Nephron progenitor cell (in vitro differentiated cells): ENCODE results near the gene COX4I2.
"Not testable (repeated sequence)": the region's sequence is repeated elsewhere in the genome, so short reads cannot be mapped to it uniquely, and the experiment has no call there.

Experiments
- DNase-seq: peaks from one replicate; pipeline ENCODE4 v3.0.0; 2021
- H3K27ac Mint-ChIP-seq: 2 replicates; pipeline ENCODE4 v1.8.0; 2021; ENCODE audit warnings: mild to moderate bottlenecking, moderate library complexity, mixed read lengths
- H3K27me3 Mint-ChIP-seq: 2 replicates; pipeline ENCODE4 v1.8.0; 2021; ENCODE audit warnings: mild to moderate bottlenecking, low read depth, mixed read lengths; ENCODE audit not compliant: poor library complexity
- H3K36me3 Mint-ChIP-seq: 2 replicates; pipeline ENCODE4 v1.8.0; 2021; ENCODE audit warnings: low read depth, mixed read lengths
- H3K4me1 Mint-ChIP-seq: 2 replicates; pipeline ENCODE4 v1.8.0; 2021; ENCODE audit warnings: mixed read lengths
- H3K4me3 Mint-ChIP-seq: 2 replicates; pipeline ENCODE4 v1.8.0; 2021; ENCODE audit warnings: mild to moderate bottlenecking, moderate library complexity, mixed read lengths
- H3K9me3 Mint-ChIP-seq: 2 replicates; pipeline ENCODE4 v1.8.0; 2021; ENCODE audit warnings: mild to moderate bottlenecking, moderate library complexity, mixed read lengths
- TF ChIP-seq, protein P1 (sequence below): fragments of 200-600 bp; sonication (generic); IDR thresholded peaks from 2 replicates; pipeline ENCODE4 v1.5.0; 2021; ENCODE audit warnings: antibody characterized with exemption

The COX4I2 gene

DNA sequence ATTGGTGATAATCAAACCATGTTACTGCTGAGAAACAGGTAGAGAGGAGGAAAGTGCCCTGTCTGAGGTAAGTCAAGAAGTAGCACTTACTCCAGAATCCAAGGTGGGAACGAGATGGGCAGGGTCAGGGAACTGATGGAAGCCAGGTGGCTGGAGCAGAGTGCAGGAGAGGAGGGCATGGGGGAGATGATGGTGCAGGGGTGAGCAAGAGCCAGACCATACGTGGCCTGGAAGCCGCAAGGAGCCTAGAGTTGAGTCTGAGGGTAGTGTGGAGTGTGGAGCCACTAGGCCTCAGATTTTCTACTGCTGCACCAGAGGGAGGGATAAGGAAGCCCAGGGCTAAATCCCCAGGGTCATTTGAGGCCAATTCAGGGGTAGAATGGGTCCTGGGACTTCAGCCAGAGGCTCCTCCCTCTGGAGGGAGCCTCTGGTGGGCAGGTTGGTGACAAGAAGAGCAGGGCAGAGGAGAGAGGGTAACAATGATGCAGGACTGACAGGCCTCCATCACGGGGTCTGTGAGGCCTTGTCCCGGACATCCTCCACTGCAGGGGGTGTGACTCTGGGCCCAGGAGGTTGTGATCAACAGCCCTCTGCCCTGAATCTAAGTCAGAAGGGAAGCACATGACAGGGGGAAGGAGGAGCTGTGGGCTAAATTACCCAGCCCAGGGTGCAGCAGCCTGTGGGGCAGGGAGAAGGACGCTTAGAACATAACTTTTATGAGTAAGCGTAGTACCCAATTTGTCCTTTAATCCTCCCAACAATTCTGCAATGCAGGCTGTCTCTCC, 28.7 kb downstream of the COX4I2 start:
- TF ChIP-seq, protein P1, sequence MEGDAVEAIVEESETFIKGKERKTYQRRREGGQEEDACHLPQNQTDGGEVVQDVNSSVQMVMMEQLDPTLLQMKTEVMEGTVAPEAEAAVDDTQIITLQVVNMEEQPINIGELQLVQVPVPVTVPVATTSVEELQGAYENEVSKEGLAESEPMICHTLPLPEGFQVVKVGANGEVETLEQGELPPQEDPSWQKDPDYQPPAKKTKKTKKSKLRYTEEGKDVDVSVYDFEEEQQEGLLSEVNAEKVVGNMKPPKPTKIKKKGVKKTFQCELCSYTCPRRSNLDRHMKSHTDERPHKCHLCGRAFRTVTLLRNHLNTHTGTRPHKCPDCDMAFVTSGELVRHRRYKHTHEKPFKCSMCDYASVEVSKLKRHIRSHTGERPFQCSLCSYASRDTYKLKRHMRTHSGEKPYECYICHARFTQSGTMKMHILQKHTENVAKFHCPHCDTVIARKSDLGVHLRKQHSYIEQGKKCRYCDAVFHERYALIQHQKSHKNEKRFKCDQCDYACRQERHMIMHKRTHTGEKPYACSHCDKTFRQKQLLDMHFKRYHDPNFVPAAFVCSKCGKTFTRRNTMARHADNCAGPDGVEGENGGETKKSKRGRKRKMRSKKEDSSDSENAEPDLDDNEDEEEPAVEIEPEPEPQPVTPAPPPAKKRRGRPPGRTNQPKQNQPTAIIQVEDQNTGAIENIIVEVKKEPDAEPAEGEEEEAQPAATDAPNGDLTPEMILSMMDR, result no peak
- Mint-ChIP-seq H3K36me3 (peaks cover 12% of the 10 kb centered on the region), H3K9me3 (no peaks in the 10 kb centered on the region), H3K4me1 (peaks cover 71% of the 10 kb centered on the region), H3K27me3 (no peaks in the 10 kb centered on the region), H3K4me3 (no peak overlapping the region), H3K27ac (peak overlapping the region; percentile 77)
- DNase-seq, result no peak

DNA sequence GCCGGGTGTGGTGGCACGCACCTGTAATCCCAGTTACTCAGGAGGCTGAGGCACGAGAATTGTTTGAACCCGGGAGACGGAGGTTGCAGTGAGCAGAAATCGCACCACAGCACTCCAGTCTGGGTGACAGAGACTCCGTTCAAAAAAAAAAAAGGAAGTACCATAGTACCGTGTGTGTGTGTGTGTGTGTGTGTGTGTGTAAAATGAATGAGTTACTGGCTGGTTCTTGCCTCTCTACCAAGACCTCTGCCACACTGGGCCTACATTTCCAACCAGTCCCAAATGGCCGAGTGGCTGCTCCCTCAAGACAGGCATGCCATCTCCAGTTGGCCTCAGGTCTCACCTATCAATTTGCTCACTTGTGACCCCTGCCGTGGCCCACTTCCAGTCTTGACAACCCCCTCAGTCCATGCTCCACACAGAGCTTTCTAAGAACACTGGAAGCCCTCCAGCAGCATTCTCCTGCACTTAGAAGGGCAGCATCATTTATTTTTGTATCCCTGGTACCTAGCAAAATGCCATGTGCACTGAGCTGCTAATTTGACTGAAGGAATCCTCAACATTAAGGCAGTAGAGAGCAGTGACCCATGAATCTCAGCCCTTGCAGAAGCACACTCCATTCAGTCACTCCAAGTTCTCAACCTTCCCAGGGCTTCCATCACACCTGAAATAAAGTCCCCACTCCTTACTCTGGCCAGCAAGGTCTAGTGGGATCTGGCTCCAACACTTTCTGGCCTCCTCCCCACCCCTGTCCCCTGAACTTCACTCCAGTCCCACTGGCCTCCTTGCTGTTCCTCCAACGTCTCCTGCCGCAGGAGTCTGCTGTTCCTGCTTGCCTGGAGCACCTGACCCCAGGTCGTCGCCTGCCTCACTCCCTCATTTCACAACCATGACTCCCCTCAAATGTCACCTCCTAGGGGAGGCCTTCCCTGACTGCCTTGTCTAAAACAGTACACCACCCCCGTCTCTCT, 29.9 kb downstream of the COX4I2 start:
- TF ChIP-seq, protein P1, result no peak
- no peak for DNase-seq
- Mint-ChIP-seq H3K27me3 (no peaks in the 10 kb centered on the region), H3K9me3 (no peaks in the 10 kb centered on the region), H3K4me1 (peaks cover 60% of the 10 kb centered on the region), H3K4me3 (no peak overlapping the region), H3K27ac (peak overlapping the region; percentile 77), H3K36me3 (peaks cover 12% of the 10 kb centered on the region)

DNA sequence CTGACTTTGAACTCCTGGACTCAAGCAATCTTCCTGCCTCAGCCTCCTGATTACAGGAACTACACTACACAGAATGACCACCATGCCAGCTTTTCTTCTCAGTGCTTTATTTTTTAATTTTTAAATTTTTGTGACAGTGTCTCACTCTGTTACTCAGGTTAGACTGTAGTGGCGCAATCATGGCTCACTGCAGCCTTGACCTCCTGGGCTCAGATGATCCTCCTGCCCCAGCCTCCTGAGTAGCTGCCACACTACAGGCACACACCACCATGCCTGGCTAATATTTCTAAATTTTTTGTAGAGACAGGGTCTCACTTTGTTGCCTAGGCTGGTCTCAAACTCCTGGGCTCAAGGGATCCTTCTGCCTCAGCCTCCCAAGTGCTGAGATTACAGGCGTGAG, 31.2 kb downstream of the COX4I2 start:
- DNase-seq, H3K27ac Mint-ChIP-seq, H3K27me3 Mint-ChIP-seq, H3K9me3 Mint-ChIP-seq, H3K4me3 Mint-ChIP-seq: not testable (repeated sequence)
- H3K4me1 Mint-ChIP-seq, result peaks cover 49% of the 10 kb centered on the region
- peaks cover 12% of the 10 kb centered on the region for H3K36me3 Mint-ChIP-seq

DNA sequence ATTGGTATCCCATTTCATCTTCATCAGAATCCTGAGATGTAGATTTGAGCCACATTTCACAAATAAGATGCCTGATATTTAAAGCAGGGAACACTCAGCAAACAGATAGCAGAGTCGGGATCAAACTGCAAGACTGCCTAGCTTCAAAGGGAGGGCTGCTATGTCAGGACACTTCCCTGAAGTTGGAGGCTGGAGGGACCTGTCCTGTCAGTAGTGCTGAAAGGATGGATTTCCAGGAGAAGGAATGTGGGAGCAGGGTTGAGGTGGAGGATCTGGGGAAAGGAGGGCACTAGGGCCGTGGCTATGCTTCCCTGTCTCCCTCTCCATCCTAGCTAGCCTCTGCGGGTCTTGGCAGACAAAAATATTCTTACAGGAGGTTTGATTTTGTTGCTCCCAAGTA, 32.2 kb downstream of the COX4I2 start:
- Mint-ChIP-seq H3K27me3 (no peaks in the 10 kb centered on the region), H3K36me3 (peaks cover 12% of the 10 kb centered on the region), H3K27ac (peak overlapping the region; percentile 58), H3K4me3 (no peak overlapping the region), H3K9me3 (no peaks in the 10 kb centered on the region), H3K4me1 (peaks cover 48% of the 10 kb centered on the region)
- no peak for DNase-seq
- TF ChIP-seq, protein P1, result no peak

DNA sequence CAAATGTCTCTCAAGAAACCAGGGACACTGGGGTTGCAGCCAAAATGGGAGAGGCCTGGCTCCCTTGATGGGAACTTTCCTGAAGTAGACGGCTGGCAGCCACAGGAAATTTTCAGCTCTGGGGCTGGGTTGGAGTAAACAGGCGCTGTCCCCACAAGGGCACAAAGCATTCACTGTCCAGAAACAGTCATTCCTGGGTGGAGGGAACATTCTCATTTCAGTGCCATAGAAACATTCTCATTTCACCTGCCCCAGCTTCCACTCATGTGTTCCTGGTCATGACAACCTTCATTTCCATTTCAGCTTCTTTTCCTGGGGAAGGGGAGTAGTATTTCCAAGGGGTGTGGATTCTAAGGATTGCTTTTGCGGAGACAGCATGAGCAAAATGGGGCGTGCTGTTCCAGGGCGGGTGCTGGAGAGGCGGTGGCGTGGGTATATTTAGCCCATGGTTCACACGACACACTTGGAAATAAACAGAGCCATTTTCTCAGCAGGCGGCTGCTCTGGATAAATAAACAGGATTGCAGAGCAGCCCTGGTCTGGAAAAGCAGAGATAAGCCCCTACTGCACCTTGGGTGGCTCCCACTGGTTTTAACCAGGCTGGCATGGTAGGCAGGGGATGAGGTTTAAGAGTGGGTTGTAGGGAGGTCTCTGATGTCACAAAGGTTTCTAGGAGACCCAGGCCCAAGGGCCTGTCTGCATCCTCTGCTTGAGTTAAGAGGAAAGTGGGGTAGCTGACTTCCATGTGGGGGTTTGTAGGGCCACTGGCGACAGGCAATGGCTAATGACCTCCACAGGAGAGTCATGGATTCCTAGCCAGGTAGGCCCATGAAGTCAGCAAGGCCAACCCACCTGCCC, 32.9 kb downstream of the COX4I2 start:
- peak overlapping the region; percentile 58 for H3K27ac Mint-ChIP-seq
- H3K36me3 Mint-ChIP-seq, result peaks cover 12% of the 10 kb centered on the region
- no peaks in the 10 kb centered on the region for H3K27me3 Mint-ChIP-seq
- DNase-seq, result no peak
- H3K9me3 Mint-ChIP-seq, result no peaks in the 10 kb centered on the region
- TF ChIP-seq, protein P1, result no peak
- H3K4me3 Mint-ChIP-seq, result no peak overlapping the region
- peaks cover 55% of the 10 kb centered on the region for H3K4me1 Mint-ChIP-seq
